HepG2 (cell line): Measurements from ENCODE around the gene KIAA1614. TPM values are rescaled to one million over a fixed set of nuclear protein-coding genes. Genes with fewer than 3 reads are reported as not detected.

Experiments
- ATAC-seq: fragments of 200-7000 bp; cut with Tn5 transposase; 3 replicates; pipeline ENCODE4 v1.9.1; 2020; ENCODE audit warnings: mild to moderate bottlenecking, moderate library complexity
- BruUV-seq: library from RNA; stranded (reverse); fragments of 400-500 nt; replicated peaks from 2 replicates; lab custom pipeline; 2021; lab: Mats Ljungman, UMichigan
- CTCF ChIA-PET: fragments of 300-600 bp; formaldehyde crosslinking; extraction: SDS; loops from one replicate; lab custom pipeline; 2021; ENCODE audit warnings: low total read pairs, inconsistent platforms, low intra/inter-chr PET ratio; lab: Yijun Ruan, JAX
- POLR2A ChIA-PET: fragments of 350-600 bp; sonication (Branson Sonifier 250); formaldehyde crosslinking; loops from one replicate; lab custom pipeline; 2020; ENCODE audit warnings: antibody characterized with exemption, inconsistent platforms; lab: Yijun Ruan, JAX
- DNase-seq: peaks from one replicate; pipeline ENCODE4 v3.0.0-alpha.2; 2015; ENCODE audit warnings: low spot score
- FAIRE-seq: peaks from 3 replicates; lab custom pipeline; 2011; peaks lifted over from hg19 to GRCh38; lab: Jason Lieb, UNC
- H2AFZ ChIP-seq: one replicate; pipeline ENCODE4 v1.6.1; 2011; ENCODE audit warnings: low read length, inconsistent platforms
- H3K27ac ChIP-seq: fragments of 300-600 bp; 3 replicates; pipeline ENCODE4 v1.8.0; 2011; ENCODE audit warnings: mixed run types, mild to moderate bottlenecking, mixed read lengths, low read length, inconsistent platforms; ENCODE audit not compliant: insufficient read depth; ENCODE audit errors: extremely low read length
- H3K27me3 ChIP-seq, 2 experiments: fragments of 200-600 bp in 1 of 2; 2 replicates in 1 of 2; 3 replicates in 1 of 2; pipeline versions ENCODE4 v1.6.0 to v1.8.0; 2011; ENCODE audit warnings: low read length in 2 of 2, mild to moderate bottlenecking in 2 of 2, moderate library complexity in 2 of 2, inconsistent platforms in 1 of 2; ENCODE audit not compliant: insufficient read depth in 2 of 2, control insufficient read depth in 1 of 2
- H3K36me3 ChIP-seq, 2 experiments: fragments of 200-600 bp in 1 of 2; replicated peaks in 1 of 2; 2 replicates in 1 of 2; 3 replicates in 1 of 2; pipeline versions ENCODE4 v1.5.1 to v1.8.0; 2011; ENCODE audit warnings: low read length in 2 of 2, inconsistent platforms in 1 of 2; ENCODE audit not compliant: insufficient read depth in 2 of 2, control insufficient read depth in 1 of 2
- H3K4me1 ChIP-seq: 2 replicates; pipeline ENCODE4 v1.5.1; 2012; ENCODE audit warnings: low read length, inconsistent platforms; ENCODE audit not compliant: insufficient read depth
- H3K4me2 ChIP-seq: 2 replicates; pipeline ENCODE4 v1.6.0; 2011; ENCODE audit warnings: low read depth, low read length, inconsistent platforms
- H3K4me3 ChIP-seq, 3 experiments: fragments of 200-600 bp in 1 of 3; sonication (generic), shearing (Covaris generic) in 1 of 3; replicated peaks in 1 of 3; 2 replicates each; pipeline ENCODE4 v1.5.1; 2011 to 2016; ENCODE audit warnings: low read length in 3 of 3, inconsistent platforms in 2 of 3, low read depth in 2 of 3, mild to moderate bottlenecking in 2 of 3, control low read depth in 1 of 3, mixed read lengths in 1 of 3; ENCODE audit not compliant: insufficient read depth in 1 of 3
- H3K79me2 ChIP-seq: one replicate; pipeline ENCODE4 v1.6.1; 2011; ENCODE audit warnings: low read length, inconsistent platforms; ENCODE audit not compliant: insufficient read depth
- H3K9ac ChIP-seq: 2 replicates; pipeline ENCODE4 v1.6.0; 2011; ENCODE audit warnings: mild to moderate bottlenecking, low read depth, low read length, inconsistent platforms; ENCODE audit not compliant: insufficient read depth
- H3K9me3 ChIP-seq: 2 replicates; pipeline ENCODE4 v1.5.1; 2012; ENCODE audit warnings: mild to moderate bottlenecking, low read length
- H4K20me1 ChIP-seq: 2 replicates; pipeline ENCODE4 v1.6.0; 2011; ENCODE audit warnings: inconsistent platforms, mild to moderate bottlenecking, low read length, moderate library complexity; ENCODE audit not compliant: insufficient read depth
- CCDC6 ChIP-seq: sonication (generic); formaldehyde crosslinking; IDR thresholded peaks from 2 replicates; pipeline ENCODE4 v1.8.1; 2022; ENCODE audit warnings: mild to moderate bottlenecking, missing genetic modification reagents, moderate library complexity
- CEBPB ChIP-seq: IDR thresholded peaks from 2 replicates; pipeline ENCODE4 v1.6.1; 2011; ENCODE audit warnings: low read depth, low read length, improper control_type of control experiment, borderline replicate concordance
- DMAP1 ChIP-seq: IDR thresholded peaks from 2 replicates; pipeline ENCODE4 v1.6.1; 2016
- IRF1 ChIP-seq: sonication (generic); formaldehyde crosslinking; IDR thresholded peaks from 2 replicates; pipeline ENCODE4 v1.4.0; 2020; ENCODE audit warnings: low read depth, mild to moderate bottlenecking, missing genetic modification reagents
- KDM4B ChIP-seq: sonication (generic); formaldehyde crosslinking; IDR thresholded peaks from 2 replicates; pipeline ENCODE4 v1.4.0; 2020; ENCODE audit warnings: missing genetic modification reagents
- KDM5A ChIP-seq: fragments of 200-600 bp; sonication (generic); IDR thresholded peaks from 2 replicates; pipeline ENCODE4 v1.7.0; 2018; ENCODE audit warnings: antibody characterized with exemption, mild to moderate bottlenecking, low read length, borderline replicate concordance
- KLF11 ChIP-seq: IDR thresholded peaks from 2 replicates; pipeline ENCODE4 v1.6.1; 2016; ENCODE audit warnings: missing compliant biosample characterization
- NCOA5 ChIP-seq: sonication (generic); formaldehyde crosslinking; IDR thresholded peaks from 2 replicates; pipeline ENCODE4 v1.4.0; 2020; ENCODE audit warnings: missing genetic modification reagents
- NFIC ChIP-seq: IDR thresholded peaks from 2 replicates; pipeline ENCODE4 v1.6.1; 2012; ENCODE audit warnings: mild to moderate bottlenecking, low read length, inconsistent platforms
- NONO ChIP-seq, 2 experiments: fragments of 450-650 bp in 1 of 2; sonication (generic) in 1 of 2; formaldehyde crosslinking in 1 of 2; IDR thresholded peaks in 1 of 2; conservative IDR thresholded peaks in 1 of 2; 2 replicates each; pipeline versions ENCODE4 v1.6.1 to v1.8.0; 2017 to 2022; ENCODE audit warnings: mild to moderate bottlenecking in 1 of 2, missing genetic modification reagents in 1 of 2, moderate library complexity in 1 of 2
- POLR2AphosphoS5 ChIP-seq: IDR thresholded peaks from 2 replicates; pipeline ENCODE4 v1.6.1; 2012; ENCODE audit warnings: low read depth, low read length
- POLR2G ChIP-seq: fragments of 200-400 bp; formaldehyde crosslinking; IDR thresholded peaks from 2 replicates; pipeline ENCODE4 v1.6.1; 2018; ENCODE audit warnings: mild to moderate bottlenecking, low read depth, low read length, moderate library complexity
- PTBP1 ChIP-seq: fragments of 200-400 bp; formaldehyde crosslinking; IDR thresholded peaks from 2 replicates; pipeline ENCODE4 v1.6.1; 2018; ENCODE audit warnings: low read length, low read depth; ENCODE audit not compliant: poor library complexity, severe bottlenecking
- RARA ChIP-seq: IDR thresholded peaks from 2 replicates; pipeline ENCODE4 v1.6.1; 2016; ENCODE audit warnings: missing genetic modification reagents, missing compliant biosample characterization
- SALL1 ChIP-seq: sonication (generic); formaldehyde crosslinking; IDR thresholded peaks from 2 replicates; pipeline ENCODE4 v1.8.0; 2022; ENCODE audit warnings: mild to moderate bottlenecking, missing genetic modification reagents
- SAP130 ChIP-seq: IDR thresholded peaks from 2 replicates; pipeline ENCODE4 v1.6.1; 2016; ENCODE audit warnings: low read depth
- SPEN ChIP-seq: sonication (generic); formaldehyde crosslinking; IDR thresholded peaks from 2 replicates; pipeline ENCODE4 v1.5.1; 2020; ENCODE audit warnings: low read depth, mild to moderate bottlenecking, missing genetic modification reagents
- ZFP91 ChIP-seq: sonication (generic); formaldehyde crosslinking; IDR thresholded peaks from 2 replicates; pipeline ENCODE4 v1.9.0; 2022; ENCODE audit warnings: missing genetic modification reagents, mild to moderate bottlenecking, borderline replicate concordance
- WGBS: methylation state at CpG from one replicate; pipeline ENCODE4 v1.1.6; 2017; ENCODE audit warnings: low lambda C conversion rate; 5-methylcytosine and 5-hydroxymethylcytosine counted together
- in situ Hi-C: cut with HindIII; loops from 2 replicates; pipeline ENCODE4 v1.10.0; 2017; ENCODE audit warnings: low pct_unique_long_range_greater_than_20kb; ENCODE audit not compliant: extremely low pct_ligation_motif_present
- intact Hi-C: fragments of 100-400 bp; cut with micrococcal nuclease; formaldehyde crosslinking; loops from one replicate; pipeline ENCODE4 v1.10.0; 2022; ENCODE audit not compliant: unreplicated experiment
- polyA plus RNA-seq, 8 experiments: library from polyadenylated mRNA; depleted of rRNA in 3 of 8; stranded (reverse) in 7 of 8; unstranded in 1 of 8; fragments of >200 nt; fragmentation: Illumina TruSeq in 4 of 8; extraction: Trizol in 4 of 8; gene quantifications; 2 replicates each; pipeline versions ENCODE4 v1.2.1 to v1.2.3, GENCODE V29; 2011 to 2016; ENCODE audit warnings: low read depth in 4 of 8, missing spikeins in 1 of 8, mixed read lengths in 1 of 8; ENCODE audit not compliant: insufficient read depth in 1 of 8
- total RNA-seq, 5 experiments: library from RNA; depleted of rRNA; stranded (reverse); fragments of >200 nt; fragmentation: Illumina TruSeq; extraction: Trizol; gene quantifications; 2 replicates each; pipeline ENCODE4 v1.2.3, GENCODE V29; 2016; ENCODE audit warnings: low read depth in 1 of 5
- TF ChIP-seq, protein P1 (sequence below): sonication (generic); formaldehyde crosslinking; IDR thresholded peaks from 2 replicates; pipeline ENCODE4 v1.8.0; 2022; ENCODE audit warnings: missing genetic modification reagents, mild to moderate bottlenecking, borderline replicate concordance
- TF ChIP-seq, protein P2 (sequence below): sonication (generic); formaldehyde crosslinking; IDR thresholded peaks from 2 replicates; pipeline ENCODE4 v1.4.0; 2020; ENCODE audit warnings: missing genetic modification reagents

The KIAA1614 gene
- total and polyA plus RNA-seq, 2 of the 13 experiments (the other 11 are each of a cell fraction or from before 2014, with no cell fraction given): 0.15 to 0.77 TPM

- ATAC-seq: peak; percentile 83
- Histone ChIP-seq H3K9me3 (no peaks in the 10 kb centered on the region), H3K4me2 (peak overlapping the region; percentile 77), H3K36me3 (peaks cover 2 to 12% of the 10 kb centered on the region in 2 experiments; a peak in 2 of 5 replicates), H2AFZ (no peak overlapping the region), H3K27me3 (no peaks in the 10 kb centered on the region), H4K20me1 (no peaks in the 10 kb centered on the region), H3K4me3 (peak overlapping the region; percentile 54 to 69 (median 58); a peak in 5 of 6 replicates), H3K4me1 (peaks cover 16% of the 10 kb centered on the region), H3K27ac (peak overlapping the region; percentile 71), H3K9ac (peak overlapping the region; percentile 62), H3K79me2 (no peaks in the 10 kb centered on the region)
- in situ Hi-C loops: no loop called here
- ChIA-PET POLR2A (no interaction called here), CTCF (no interaction called here)
- peak; percentile 31 for DNase-seq
- 77% methylated on average over 15 of the region's 74 CpGs for WGBS
- FAIRE-seq: no peak
- BruUV-seq: no TSS peak
- intact Hi-C loops: no loop called here
- TF ChIP-seq KDM4B (CRISPR knock-in tag): no peak
- 0 out of 2 replicates have a peak, but pooled peaks have one; percentile 24 for TF ChIP-seq CCDC6
- TF ChIP-seq POLR2AphosphoS5: peak; percentile 59; the same call in 1 of the 2 replicates
- peak; percentile 58 for TF ChIP-seq ZFP91
- TF ChIP-seq RARA (CRISPR knock-in tag): 0 out of 2 replicates have a peak, but pooled peaks have one; percentile 7
- TF ChIP-seq, protein P1, sequence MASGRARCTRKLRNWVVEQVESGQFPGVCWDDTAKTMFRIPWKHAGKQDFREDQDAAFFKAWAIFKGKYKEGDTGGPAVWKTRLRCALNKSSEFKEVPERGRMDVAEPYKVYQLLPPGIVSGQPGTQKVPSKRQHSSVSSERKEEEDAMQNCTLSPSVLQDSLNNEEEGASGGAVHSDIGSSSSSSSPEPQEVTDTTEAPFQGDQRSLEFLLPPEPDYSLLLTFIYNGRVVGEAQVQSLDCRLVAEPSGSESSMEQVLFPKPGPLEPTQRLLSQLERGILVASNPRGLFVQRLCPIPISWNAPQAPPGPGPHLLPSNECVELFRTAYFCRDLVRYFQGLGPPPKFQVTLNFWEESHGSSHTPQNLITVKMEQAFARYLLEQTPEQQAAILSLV (CRISPR knock-in tag): peak; percentile 53; the same call in 1 of the 2 replicates
- no peak for TF ChIP-seq NONO (IDR thresholded peaks at IDR 0.05)
- TF ChIP-seq NONO (CRISPR knock-in tag; conservative IDR thresholded peaks at IDR 0.05): peak; percentile 69
- peak; percentile 63; the same call in 1 of the 2 replicates for TF ChIP-seq SPEN
- no peak for TF ChIP-seq KDM5A
- no peak for TF ChIP-seq KLF11
- TF ChIP-seq CEBPB: no peak
- TF ChIP-seq, protein P2, sequence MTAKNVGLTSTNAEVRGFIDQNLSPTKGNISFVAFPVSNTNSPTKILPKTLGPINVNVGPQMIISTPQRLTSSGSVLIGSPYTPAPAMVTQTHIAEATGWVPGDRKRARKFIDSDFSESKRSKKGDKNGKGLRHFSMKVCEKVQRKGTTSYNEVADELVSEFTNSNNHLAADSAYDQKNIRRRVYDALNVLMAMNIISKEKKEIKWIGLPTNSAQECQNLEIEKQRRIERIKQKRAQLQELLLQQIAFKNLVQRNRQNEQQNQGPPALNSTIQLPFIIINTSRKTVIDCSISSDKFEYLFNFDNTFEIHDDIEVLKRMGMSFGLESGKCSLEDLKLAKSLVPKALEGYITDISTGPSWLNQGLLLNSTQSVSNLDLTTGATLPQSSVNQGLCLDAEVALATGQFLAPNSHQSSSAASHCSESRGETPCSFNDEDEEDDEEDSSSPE (CRISPR knock-in tag): peak; percentile 47
- TF ChIP-seq IRF1 (CRISPR knock-in tag): no peak
- no peak for TF ChIP-seq NCOA5
- peak; percentile 42; the same call in 1 of the 2 replicates for TF ChIP-seq DMAP1
- TF ChIP-seq SALL1: peak; percentile 53; the same call in 1 of the 2 replicates
- no peak for TF ChIP-seq NFIC
- TF ChIP-seq POLR2G: 0 out of 2 replicates have a peak, but pooled peaks have one; percentile 53
- no peak for TF ChIP-seq PTBP1
- peak; percentile 23; the same call in 1 of the 2 replicates for TF ChIP-seq SAP130
These were observed 41.5 kb downstream of the KIAA1614 start for GRCh38 chr1:180954005-180954800.
